Hematopoietic multipotent progenitor cell treated with erythropoietin and hydrocortisone succinate and interleukin-3 and kit ligand, for 4 days (in vitro differentiated cells): ENCODE data around the gene GRIP2.
A peak's percentile ranks its signal among the peaks of the same experiment; 100 is the strongest.

ENCODE experiments used
- DNase-seq: peaks from one replicate; pipeline ENCODE4 v3.0.0-alpha.2; 2015

The GRIP2 gene

GRCh38 chr3:14463330-14464140 is 76.6 kb downstream of the GRIP2 start:
- no peak for DNase-seq

- no peak for DNase-seq
Measured at GRCh38 chr3:14462738-14463137, 77.4 kb downstream of the GRIP2 start.

- peak; percentile 78 for DNase-seq
Measured at GRCh38 chr3:14461748-14462324, 78.3 kb downstream of the GRIP2 start.

GRCh38 chr3:14461006-14461747 is 79.0 kb downstream of the GRIP2 start:
- DNase-seq, result no peak

GRCh38 chr3:14460342-14461005 is 79.7 kb downstream of the GRIP2 start:
- no peak for DNase-seq

- no peak for DNase-seq
Measured at GRCh38 chr3:14459787-14460186, 80.4 kb downstream of the GRIP2 start.

- DNase-seq, result no peak
Measured at GRCh38 chr3:14459384-14459783, 80.8 kb downstream of the GRIP2 start.

- no peak for DNase-seq
Measured at GRCh38 chr3:14458434-14459275, 81.5 kb downstream of the GRIP2 start.

GRCh38 chr3:14457999-14458398 is 82.1 kb downstream of the GRIP2 start:
- DNase-seq, result no peak

- DNase-seq, result no peak
Measured at GRCh38 chr3:14457481-14457880, 82.7 kb downstream of the GRIP2 start.

- no peak for DNase-seq
Measured at GRCh38 chr3:14456794-14457193, 83.3 kb downstream of the GRIP2 start.

GRCh38 chr3:14455571-14456317 is 84.4 kb downstream of the GRIP2 start:
- DNase-seq, result no peak

GRCh38 chr3:14454639-14455310 is 85.4 kb downstream of the GRIP2 start:
- DNase-seq, result no peak

GRCh38 chr3:14453876-14454638 is 86.1 kb downstream of the GRIP2 start:
- no peak for DNase-seq

- DNase-seq, result no peak
Measured at GRCh38 chr3:14452740-14453710, 87.1 kb downstream of the GRIP2 start.

GRCh38 chr3:14451844-14452739 is 88.0 kb downstream of the GRIP2 start:
- no peak for DNase-seq

- no peak for DNase-seq
Measured at GRCh38 chr3:14450922-14451606, 89.1 kb downstream of the GRIP2 start.
